ENCODE data around the gene MUS81.
A peak's percentile ranks its signal among the peaks of the same experiment; 100 is the strongest.

MUS81 gene

DNA sequence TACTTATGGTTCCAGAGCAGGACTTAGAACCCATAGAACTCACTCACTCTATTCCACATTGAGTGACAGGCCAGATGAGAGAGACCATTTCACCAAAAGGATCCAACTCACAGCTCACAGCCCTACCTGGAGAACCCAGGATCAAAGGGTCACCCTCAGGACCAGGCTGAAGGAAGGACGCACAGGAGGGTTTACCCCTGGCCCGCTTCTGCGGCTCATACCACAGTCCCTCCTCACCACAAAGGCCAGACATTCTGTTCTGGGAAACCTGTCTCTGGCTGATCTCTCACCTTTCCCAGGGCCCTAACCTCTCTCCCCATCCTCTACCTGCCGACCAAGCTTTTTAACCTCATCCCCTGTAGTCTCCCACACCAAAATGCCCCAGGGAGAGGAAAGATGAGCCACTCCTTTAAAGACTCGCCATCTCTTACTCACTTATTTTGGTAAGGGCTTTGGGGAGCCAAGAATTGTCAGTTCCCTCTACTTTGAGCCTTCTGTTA, 35.3 kb downstream of the MUS81 start:
- no peak overlapping the region for H3K4me3 ChIP-seq (ENCODE audit: control insufficient read depth, low read depth, low read length)
- TF ChIP-seq, protein P1, sequence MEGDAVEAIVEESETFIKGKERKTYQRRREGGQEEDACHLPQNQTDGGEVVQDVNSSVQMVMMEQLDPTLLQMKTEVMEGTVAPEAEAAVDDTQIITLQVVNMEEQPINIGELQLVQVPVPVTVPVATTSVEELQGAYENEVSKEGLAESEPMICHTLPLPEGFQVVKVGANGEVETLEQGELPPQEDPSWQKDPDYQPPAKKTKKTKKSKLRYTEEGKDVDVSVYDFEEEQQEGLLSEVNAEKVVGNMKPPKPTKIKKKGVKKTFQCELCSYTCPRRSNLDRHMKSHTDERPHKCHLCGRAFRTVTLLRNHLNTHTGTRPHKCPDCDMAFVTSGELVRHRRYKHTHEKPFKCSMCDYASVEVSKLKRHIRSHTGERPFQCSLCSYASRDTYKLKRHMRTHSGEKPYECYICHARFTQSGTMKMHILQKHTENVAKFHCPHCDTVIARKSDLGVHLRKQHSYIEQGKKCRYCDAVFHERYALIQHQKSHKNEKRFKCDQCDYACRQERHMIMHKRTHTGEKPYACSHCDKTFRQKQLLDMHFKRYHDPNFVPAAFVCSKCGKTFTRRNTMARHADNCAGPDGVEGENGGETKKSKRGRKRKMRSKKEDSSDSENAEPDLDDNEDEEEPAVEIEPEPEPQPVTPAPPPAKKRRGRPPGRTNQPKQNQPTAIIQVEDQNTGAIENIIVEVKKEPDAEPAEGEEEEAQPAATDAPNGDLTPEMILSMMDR (IDR thresholded peaks at IDR 0.05; ENCODE audit: control insufficient read depth, insufficient read depth, low read depth, low read length, missing control alignments): no peak
- no peak for DNase-seq (ENCODE audit: low read depth)

DNA sequence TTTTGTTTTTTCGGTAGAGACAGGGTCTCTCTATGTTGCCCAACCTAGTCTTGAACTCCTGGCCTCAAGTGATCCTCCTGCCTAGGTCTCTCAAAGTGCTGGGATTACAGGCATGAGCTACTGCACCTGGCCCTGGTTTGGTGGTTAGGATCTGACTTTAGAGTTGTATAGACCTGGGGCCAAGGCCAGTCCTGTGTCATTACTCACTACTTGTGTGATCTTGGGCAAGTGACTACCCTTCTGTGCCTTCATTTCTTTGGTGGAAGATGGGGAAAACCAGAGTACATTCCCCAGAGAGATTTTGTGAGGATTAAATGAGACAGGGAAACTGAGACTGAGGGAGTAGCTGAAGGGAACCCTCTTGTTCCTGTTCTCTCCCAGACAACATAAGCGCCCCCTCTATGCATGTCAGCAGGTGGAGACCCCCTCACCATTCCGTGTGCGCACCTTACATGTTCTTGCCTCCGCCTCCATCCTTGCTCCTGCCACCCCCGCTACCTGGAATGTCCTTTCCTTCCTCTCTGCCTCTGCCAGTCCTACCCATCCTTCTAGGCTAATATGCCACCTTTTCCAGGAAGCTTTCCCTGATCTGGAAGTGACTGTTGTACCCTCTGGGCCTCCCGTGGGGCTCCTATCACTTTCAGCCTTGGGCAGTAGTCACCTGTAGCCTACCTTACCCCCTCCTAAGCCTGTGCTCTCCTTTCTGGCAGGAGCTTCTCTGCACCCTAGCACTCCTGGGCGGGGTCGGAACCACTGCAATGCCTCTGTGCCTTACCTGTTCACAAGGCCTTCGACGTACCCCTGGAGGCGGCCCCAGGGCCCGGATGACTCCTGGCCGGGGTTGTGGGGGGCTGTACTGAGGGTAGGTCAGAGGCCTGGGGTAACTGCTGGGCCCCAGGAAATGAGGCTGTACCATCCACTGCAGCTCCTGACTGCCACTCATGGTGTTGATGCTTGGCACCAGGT, 36.1 kb downstream of the MUS81 start:
- no peak for DNase-seq (ENCODE audit: low read depth)
- TF ChIP-seq, protein P1 (IDR thresholded peaks at IDR 0.05; ENCODE audit: control insufficient read depth, insufficient read depth, low read depth, low read length, missing control alignments): no peak
- peak overlapping the region; percentile 37 for H3K4me3 ChIP-seq (ENCODE audit: control insufficient read depth, low read depth, low read length)

DNA sequence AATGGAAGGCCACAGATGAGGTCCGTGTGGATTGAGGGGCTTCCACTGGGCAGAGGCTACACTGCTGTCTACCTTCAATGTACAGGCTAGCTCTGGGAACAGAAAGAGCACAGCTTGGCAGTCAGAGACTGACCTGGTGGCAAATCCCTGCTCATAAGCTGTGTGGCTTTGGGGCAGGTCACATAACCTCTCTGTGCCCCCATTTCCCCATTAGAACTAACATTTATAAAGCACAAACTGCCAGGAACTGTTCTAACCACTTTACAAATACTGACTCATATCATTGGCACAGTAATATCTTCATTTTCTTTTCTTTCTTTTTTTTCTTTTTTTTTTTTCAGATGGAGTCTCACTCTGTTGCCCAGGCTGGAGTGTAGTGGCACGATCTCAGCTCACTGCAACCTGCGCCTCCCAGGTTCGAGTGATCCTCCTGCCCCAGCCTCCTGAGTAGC, 36.8 kb downstream of the MUS81 start:
- peak overlapping the region; percentile 100 for H3K4me3 ChIP-seq (ENCODE audit: control insufficient read depth, low read depth, low read length)
- TF ChIP-seq, protein P1 (IDR thresholded peaks at IDR 0.05; ENCODE audit: control insufficient read depth, insufficient read depth, low read depth, low read length, missing control alignments): no peak
- no peak for DNase-seq (ENCODE audit: low read depth)

DNA sequence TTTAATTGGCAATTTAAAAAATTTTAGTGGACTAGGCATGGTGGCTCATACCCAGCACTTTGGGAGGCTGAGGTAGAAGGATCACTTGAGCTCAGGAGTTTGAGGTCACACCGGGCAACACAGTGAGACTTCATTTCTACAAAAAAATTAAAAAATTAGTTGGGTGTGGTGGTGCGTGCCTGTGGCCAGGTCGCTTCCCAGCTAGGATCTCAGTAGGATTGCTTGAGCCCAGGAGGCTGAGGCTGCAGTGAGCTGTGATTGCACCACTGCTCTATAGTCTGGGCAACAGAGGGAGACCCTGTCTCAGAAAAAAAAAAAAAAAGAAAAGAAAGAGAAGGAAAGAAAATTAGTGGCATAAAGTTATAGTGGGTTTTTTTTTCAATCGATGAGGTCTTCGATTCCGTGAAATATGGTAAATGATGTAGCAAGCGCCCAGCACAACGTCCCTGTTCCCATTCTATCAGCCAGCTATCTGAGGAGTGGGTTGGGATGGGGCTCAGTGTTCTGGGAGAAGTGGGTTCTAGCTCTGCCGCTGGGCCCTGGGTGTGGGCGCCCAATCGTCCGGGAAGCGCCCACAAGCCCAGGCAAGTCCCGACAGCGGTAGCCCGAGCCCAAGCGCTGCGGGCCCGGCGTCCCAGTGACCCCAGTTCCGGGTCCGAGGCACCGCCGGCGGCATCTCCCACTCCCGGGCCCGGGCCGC, 38.6 kb downstream of the MUS81 start:
- peak overlapping the region; percentile 100 for H3K4me3 ChIP-seq (ENCODE audit: control insufficient read depth, low read depth, low read length)
- TF ChIP-seq, protein P1 (IDR thresholded peaks at IDR 0.05; ENCODE audit: control insufficient read depth, insufficient read depth, low read depth, low read length, missing control alignments): no peak
- no peak for DNase-seq (ENCODE audit: low read depth)

DNA sequence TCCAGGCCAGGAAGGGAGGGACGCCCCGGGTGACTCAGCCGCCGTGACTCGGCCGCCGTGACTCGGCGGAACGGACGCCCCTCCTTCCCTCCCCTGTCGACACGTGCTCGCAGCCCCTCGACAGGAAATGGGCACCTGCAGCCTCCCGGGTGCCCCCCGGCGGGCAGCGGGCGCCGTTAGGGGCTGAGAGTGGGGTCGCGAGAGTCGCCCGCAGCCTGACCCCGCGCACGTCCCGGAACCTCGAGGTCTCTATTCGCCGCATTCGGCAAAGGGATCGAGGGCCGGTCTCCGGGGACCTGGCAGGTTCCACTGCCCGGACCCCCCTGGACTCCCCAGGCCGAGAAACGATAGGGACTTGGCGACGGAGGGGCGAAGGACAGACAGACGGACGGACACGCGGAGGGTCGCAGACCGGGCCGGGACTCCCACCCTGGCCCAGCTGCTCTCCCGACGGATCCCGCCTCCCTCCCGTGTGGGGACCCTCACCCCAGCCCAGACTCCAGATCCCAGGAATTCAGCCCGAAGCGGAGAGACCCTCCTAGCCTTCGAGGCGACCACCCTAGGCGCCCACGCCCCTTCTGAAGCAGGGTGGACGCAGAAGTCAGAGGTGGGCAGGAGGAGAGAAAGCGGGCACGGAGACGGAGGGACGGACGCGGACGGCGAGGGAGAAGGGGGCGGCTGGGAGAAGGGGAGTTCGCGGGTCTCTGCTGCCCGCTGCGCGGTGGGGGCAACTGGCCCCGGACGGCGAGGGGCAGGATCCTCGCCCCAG, 39.3 kb downstream of the MUS81 start:
- TF ChIP-seq, protein P1 (IDR thresholded peaks at IDR 0.05; ENCODE audit: control insufficient read depth, insufficient read depth, low read depth, low read length, missing control alignments): no peak
- H3K4me3 ChIP-seq (ENCODE audit: control insufficient read depth, low read depth, low read length): peak overlapping the region; percentile 100
- no peak for DNase-seq (ENCODE audit: low read depth)
